ENCODE measurements around the gene ACOT11. TPM values are rescaled to one million over a fixed set of nuclear protein-coding genes. Genes with fewer than 3 reads are reported as not detected.

The ACOT11 gene
- total and polyA plus RNA-seq, 2 donors (not counting 1 experiment from before 2014, with no cell fraction given) = 0.73 to 2.5 TPM

- H3K4me2 ChIP-seq (ENCODE audit: extremely low read depth, insufficient read depth, low read length) = no peak overlapping the region
- no peak overlapping the region for H2AFZ ChIP-seq (ENCODE audit: low read length)
- H3K79me2 ChIP-seq (ENCODE audit: control insufficient read depth, insufficient read depth, low read length) = no peaks in the 10 kb centered on the region
- H3K4me3 ChIP-seq (replicated peaks in 1 of 4; ENCODE audit: control extremely low read depth in 1 of 4, insufficient read depth in 1 of 4, low read depth in 3 of 4, low read length in 4 of 4) = no peak overlapping the region
- no peaks in the 10 kb centered on the region for H4K20me1 ChIP-seq (ENCODE audit: control insufficient read depth, extremely low read depth, insufficient read depth, low read length)
- H3K9me3 ChIP-seq (ENCODE audit: control insufficient read depth, insufficient read depth, low read depth, low read length) = no peaks in the 10 kb centered on the region
- H3K4me1 ChIP-seq (ENCODE audit: control insufficient read depth, extremely low read depth, insufficient read depth, low read length) = no peaks in the 10 kb centered on the region
- no peak for DNase-seq (ENCODE audit: low read depth in 2 of 2)
- no peak overlapping the region for H3K9ac ChIP-seq (ENCODE audit: insufficient read depth, low read length)
- H3K27me3 ChIP-seq (ENCODE audit: control insufficient read depth, insufficient read depth, low read length) = no peaks in the 10 kb centered on the region
- TF ChIP-seq EZH2 (IDR thresholded peaks at IDR 0.05; ENCODE audit: low read length, missing control alignments) (no peak), CTCF (conservative IDR thresholded peaks at IDR 0.05 in 1 of 2, IDR thresholded peaks at IDR 0.05 in 1 of 2; ENCODE audit: low read depth in 1 of 2, low read length in 2 of 2) (no peak)
- no peaks in the 10 kb centered on the region for H3K36me3 ChIP-seq (ENCODE audit: control insufficient read depth, insufficient read depth, low read length)
- no peak overlapping the region for H3K27ac ChIP-seq (ENCODE audit: insufficient read depth, low read length)
Measured at GRCh38 chr1:54658164-54658913, 110.3 kb downstream of the ACOT11 start.

Other genes starting within 250 kb of the ACOT11 start
- gene SSBP3, start 141.8 kb upstream of the ACOT11 start, total RNA-seq = 6.9 and 9.4 TPM in 2 replicates
- gene SSBP3, start 141.8 kb upstream of the ACOT11 start, polyA plus RNA-seq = 26.4 and 32.2 TPM in 2 replicates
- not detected in 2 replicates for gene FAM151A, start 75.3 kb downstream of the ACOT11 start, total RNA-seq
- not detected in 2 replicates for gene FAM151A, start 75.3 kb downstream of the ACOT11 start, polyA plus RNA-seq
- under 0.01 and 0.33 TPM in 2 replicates for gene MROH7, start 93.6 kb downstream of the ACOT11 start, total RNA-seq
- gene MROH7, start 93.6 kb downstream of the ACOT11 start, polyA plus RNA-seq = 0.01 TPM in 1 of 2 replicates, not detected in the other
- 18.2 and 19.3 TPM in 2 replicates for gene TTC4, start 167.6 kb downstream of the ACOT11 start, total RNA-seq
- gene TTC4, start 167.6 kb downstream of the ACOT11 start, polyA plus RNA-seq = 19.8 and 30.5 TPM in 2 replicates
- gene PARS2, start 216.3 kb downstream of the ACOT11 start, total RNA-seq = 4.4 and 5.4 TPM in 2 replicates
- 3.4 TPM in 2 replicates for gene PARS2, start 216.3 kb downstream of the ACOT11 start, polyA plus RNA-seq

All from fibroblast of lung (primary cell).